Central memory CD8-positive, alpha-beta T cell (primary cell): ENCODE results near the gene HMX3.

Experiments
- ATAC-seq: fragments of 150-1000 bp; cut with Tn5 transposase; replicated peaks from 2 replicates; pipeline ENCODE4 v1.10.0; 2022; ENCODE audit warnings: mild to moderate bottlenecking, moderate FRiP score, moderate number of reproducible peaks; ENCODE audit not compliant: poor library complexity, severe bottlenecking; ENCODE audit errors: extremely low read depth
- DNase-seq, 2 donors: peaks; one replicate each; pipeline ENCODE4 v3.0.0; 2021; ENCODE audit warnings: low spot score in 2 of 2
- H3K27ac Mint-ChIP-seq: one replicate; pipeline ENCODE4 v1.8.0; 2022; ENCODE audit warnings: low read depth, mild to moderate bottlenecking, moderate library complexity, mixed read lengths
- H3K27me3 Mint-ChIP-seq: one replicate; pipeline ENCODE4 v1.8.0; 2022; ENCODE audit warnings: mixed read lengths
- H3K36me3 Mint-ChIP-seq: one replicate; pipeline ENCODE4 v1.8.0; 2022; ENCODE audit warnings: mild to moderate bottlenecking, moderate library complexity, mixed read lengths; ENCODE audit not compliant: insufficient read depth
- H3K4me1 Mint-ChIP-seq: one replicate; pipeline ENCODE4 v1.8.0; 2022; ENCODE audit warnings: mixed read lengths
- H3K4me3 Mint-ChIP-seq: one replicate; pipeline ENCODE4 v1.8.0; 2022; ENCODE audit warnings: mild to moderate bottlenecking, moderate library complexity, mixed read lengths
- H3K9me3 Mint-ChIP-seq: one replicate; pipeline ENCODE4 v1.8.0; 2022; ENCODE audit warnings: mixed read lengths

The HMX3 gene

GRCh38 chr10:123146894-123147634 lies 11.3 kb downstream of the HMX3 start:
- Mint-ChIP-seq H3K4me3 (peak overlapping the region; percentile 34), H3K36me3 (peaks cover 10% of the 10 kb centered on the region), H3K27ac (no peak overlapping the region), H3K9me3 (no peaks in the 10 kb centered on the region), H3K27me3 (peaks cover 75% of the 10 kb centered on the region), H3K4me1 (peaks cover 44% of the 10 kb centered on the region)
- ATAC-seq (no peak), DNase-seq (no peak)

- peak; percentile 21 for ATAC-seq
- H3K27me3 Mint-ChIP-seq = peaks cover 68% of the 10 kb centered on the region
- no peak for DNase-seq
Measured at GRCh38 chr10:123147635-123148413, 12.1 kb downstream of the HMX3 start, which contains the start of gene HMX2. Gene HMX2 (plus strand): TSS chr10:123148136. CDS start chr10:123148379, 243 bp downstream.

GRCh38 chr10:123148414-123149161 lies 12.8 kb downstream of the HMX3 start:
- Mint-ChIP-seq H3K4me3 (peak overlapping the region; percentile 63), H3K27ac (no peak overlapping the region), H3K27me3 (peaks cover 60% of the 10 kb centered on the region), H3K9me3 (no peaks in the 10 kb centered on the region), H3K36me3 (peaks cover 10% of the 10 kb centered on the region), H3K4me1 (peaks cover 39% of the 10 kb centered on the region)
- no peak for DNase-seq
- ATAC-seq = no peak

More at GRCh38 chr10:123147635-123148413, 12.1 kb downstream of the HMX3 start, which contains the start of gene HMX2:
- no peak within 1 kb of the TSS for H3K27ac Mint-ChIP-seq
- peaks cover 8% of the 10 kb centered on the region for H3K36me3 Mint-ChIP-seq
- H3K4me1 Mint-ChIP-seq = peaks cover 41% of the 10 kb centered on the region
- no peaks in the 10 kb centered on the region for H3K9me3 Mint-ChIP-seq
- H3K4me3 Mint-ChIP-seq = peak within 1 kb of the TSS; percentile 63

- Mint-ChIP-seq H3K9me3 (no peaks in the 10 kb centered on the region), H3K36me3 (peaks cover 15% of the 10 kb centered on the region), H3K4me3 (peak overlapping the region; percentile 63), H3K4me1 (peaks cover 40% of the 10 kb centered on the region), H3K27me3 (peaks cover 54% of the 10 kb centered on the region), H3K27ac (no peak overlapping the region)
- ATAC-seq = no peak
- no peak for DNase-seq
Measured at GRCh38 chr10:123149162-123149567, 13.4 kb downstream of the HMX3 start.

GRCh38 chr10:123149568-123150270 lies 13.9 kb downstream of the HMX3 start:
- ATAC-seq (no peak), DNase-seq (no peak)
- Mint-ChIP-seq H3K36me3 (peaks cover 16% of the 10 kb centered on the region), H3K4me3 (peak overlapping the region; percentile 63), H3K9me3 (no peaks in the 10 kb centered on the region), H3K4me1 (peaks cover 39% of the 10 kb centered on the region), H3K27ac (no peak overlapping the region), H3K27me3 (peaks cover 49% of the 10 kb centered on the region)

- Mint-ChIP-seq H3K27ac (no peak overlapping the region), H3K9me3 (no peaks in the 10 kb centered on the region), H3K4me3 (peak overlapping the region; percentile 59), H3K36me3 (peaks cover 15% of the 10 kb centered on the region), H3K27me3 (peaks cover 42% of the 10 kb centered on the region), H3K4me1 (peaks cover 38% of the 10 kb centered on the region)
- DNase-seq = no peak
- no peak for ATAC-seq
Measured at GRCh38 chr10:123150271-123150985, 14.7 kb downstream of the HMX3 start.

GRCh38 chr10:123150986-123151736 lies 15.4 kb downstream of the HMX3 start:
- peaks cover 34% of the 10 kb centered on the region for H3K27me3 Mint-ChIP-seq
- no peak overlapping the region for H3K27ac Mint-ChIP-seq
- no peak for DNase-seq
- H3K4me3 Mint-ChIP-seq = peak overlapping the region; percentile 59
- H3K9me3 Mint-ChIP-seq = no peaks in the 10 kb centered on the region
- H3K36me3 Mint-ChIP-seq = peaks cover 14% of the 10 kb centered on the region
- peaks cover 38% of the 10 kb centered on the region for H3K4me1 Mint-ChIP-seq
- no peak for ATAC-seq

GRCh38 chr10:123151737-123152135 lies 16.0 kb downstream of the HMX3 start:
- Mint-ChIP-seq H3K36me3 (peaks cover 17% of the 10 kb centered on the region), H3K9me3 (no peaks in the 10 kb centered on the region), H3K4me1 (peaks cover 43% of the 10 kb centered on the region), H3K27ac (no peak overlapping the region), H3K4me3 (no peak overlapping the region), H3K27me3 (peaks cover 29% of the 10 kb centered on the region)
- ATAC-seq = no peak
- DNase-seq = no peak

GRCh38 chr10:123153486-123154091 lies 17.8 kb downstream of the HMX3 start:
- H3K9me3 Mint-ChIP-seq = no peaks in the 10 kb centered on the region
- no peak for ATAC-seq
- peaks cover 54% of the 10 kb centered on the region for H3K4me1 Mint-ChIP-seq
- peaks cover 19% of the 10 kb centered on the region for H3K27me3 Mint-ChIP-seq
- peak overlapping the region; percentile 99 for H3K4me3 Mint-ChIP-seq
- DNase-seq = no peak
- H3K27ac Mint-ChIP-seq = peak overlapping the region; percentile 97
- peaks cover 35% of the 10 kb centered on the region for H3K36me3 Mint-ChIP-seq

GRCh38 chr10:123154092-123154710 lies 18.4 kb downstream of the HMX3 start, which contains the start of gene BUB3:
Gene BUB3 (plus strand): TSS chr10:123154402. CDS start chr10:123154918, 516 bp downstream.
- Mint-ChIP-seq H3K9me3 (no peaks in the 10 kb centered on the region), H3K27me3 (peaks cover 13% of the 10 kb centered on the region), H3K4me1 (peaks cover 55% of the 10 kb centered on the region), H3K27ac (peak within 1 kb of the TSS; percentile 97), H3K36me3 (peaks cover 37% of the 10 kb centered on the region), H3K4me3 (peak within 1 kb of the TSS; percentile 99)
- DNase-seq (peak; percentile 77 to 88), ATAC-seq (peak; percentile 92)
